ENCODE data around the gene CCIN. TPM values are rescaled to one million over a fixed set of nuclear protein-coding genes. Genes with fewer than 3 reads are reported as not detected.

CCIN gene
- total and polyA plus RNA-seq, 9 of the 15 experiments (the other 6 are each of a cell fraction or from before 2014, with no cell fraction given): not detected

GRCh38 chr9:36207546-36208012, 38.4 kb downstream of the CCIN start (continued):
- TF ChIP-seq TCF15 (CRISPR knock-in tag; IDR thresholded peaks at IDR 0.05) (no peak), NR4A1 (CRISPR knock-in tag; IDR thresholded peaks at IDR 0.05) (no peak), NR4A1 (tag; IDR thresholded peaks at IDR 0.05) (no peak), TGIF2 (CRISPR knock-in tag; IDR thresholded peaks at IDR 0.05) (no peak), ZNF431 (CRISPR knock-in tag; IDR thresholded peaks at IDR 0.05) (no peak), MAFK (IDR thresholded peaks at IDR 0.05; ENCODE audit: low read length) (peak; percentile 66; the same call in 1 of the 2 replicates), MTA2 (IDR thresholded peaks at IDR 0.05; ENCODE audit: low read depth) (no peak), TCFL5 (CRISPR knock-in tag; conservative IDR thresholded peaks at IDR 0.05) (no peak), IRF2 (CRISPR knock-in tag; IDR thresholded peaks at IDR 0.05) (no peak), ZNF766 (CRISPR knock-in tag; conservative IDR thresholded peaks at IDR 0.05) (0 out of 2 replicates have a peak, but pooled peaks have one; percentile 18), TCF7 (IDR thresholded peaks at IDR 0.05; ENCODE audit: borderline replicate concordance) (no peak), DIDO1 (tag; IDR thresholded peaks at IDR 0.05; ENCODE audit: low read depth) (no peak), ZNF778 (CRISPR knock-in tag; IDR thresholded peaks at IDR 0.05) (no peak), ZFPM2 (CRISPR knock-in tag; IDR thresholded peaks at IDR 0.05) (no peak), BACH1 (tag; IDR thresholded peaks at IDR 0.05) (peak; percentile 78), EGR1 (conservative IDR thresholded peaks at IDR 0.05) (peak; percentile 75)
- TF ChIP-seq, protein P1, sequence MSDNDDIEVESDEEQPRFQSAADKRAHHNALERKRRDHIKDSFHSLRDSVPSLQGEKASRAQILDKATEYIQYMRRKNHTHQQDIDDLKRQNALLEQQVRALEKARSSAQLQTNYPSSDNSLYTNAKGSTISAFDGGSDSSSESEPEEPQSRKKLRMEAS (CRISPR knock-in tag; IDR thresholded peaks at IDR 0.05): no peak
- TF ChIP-seq, protein P2, sequence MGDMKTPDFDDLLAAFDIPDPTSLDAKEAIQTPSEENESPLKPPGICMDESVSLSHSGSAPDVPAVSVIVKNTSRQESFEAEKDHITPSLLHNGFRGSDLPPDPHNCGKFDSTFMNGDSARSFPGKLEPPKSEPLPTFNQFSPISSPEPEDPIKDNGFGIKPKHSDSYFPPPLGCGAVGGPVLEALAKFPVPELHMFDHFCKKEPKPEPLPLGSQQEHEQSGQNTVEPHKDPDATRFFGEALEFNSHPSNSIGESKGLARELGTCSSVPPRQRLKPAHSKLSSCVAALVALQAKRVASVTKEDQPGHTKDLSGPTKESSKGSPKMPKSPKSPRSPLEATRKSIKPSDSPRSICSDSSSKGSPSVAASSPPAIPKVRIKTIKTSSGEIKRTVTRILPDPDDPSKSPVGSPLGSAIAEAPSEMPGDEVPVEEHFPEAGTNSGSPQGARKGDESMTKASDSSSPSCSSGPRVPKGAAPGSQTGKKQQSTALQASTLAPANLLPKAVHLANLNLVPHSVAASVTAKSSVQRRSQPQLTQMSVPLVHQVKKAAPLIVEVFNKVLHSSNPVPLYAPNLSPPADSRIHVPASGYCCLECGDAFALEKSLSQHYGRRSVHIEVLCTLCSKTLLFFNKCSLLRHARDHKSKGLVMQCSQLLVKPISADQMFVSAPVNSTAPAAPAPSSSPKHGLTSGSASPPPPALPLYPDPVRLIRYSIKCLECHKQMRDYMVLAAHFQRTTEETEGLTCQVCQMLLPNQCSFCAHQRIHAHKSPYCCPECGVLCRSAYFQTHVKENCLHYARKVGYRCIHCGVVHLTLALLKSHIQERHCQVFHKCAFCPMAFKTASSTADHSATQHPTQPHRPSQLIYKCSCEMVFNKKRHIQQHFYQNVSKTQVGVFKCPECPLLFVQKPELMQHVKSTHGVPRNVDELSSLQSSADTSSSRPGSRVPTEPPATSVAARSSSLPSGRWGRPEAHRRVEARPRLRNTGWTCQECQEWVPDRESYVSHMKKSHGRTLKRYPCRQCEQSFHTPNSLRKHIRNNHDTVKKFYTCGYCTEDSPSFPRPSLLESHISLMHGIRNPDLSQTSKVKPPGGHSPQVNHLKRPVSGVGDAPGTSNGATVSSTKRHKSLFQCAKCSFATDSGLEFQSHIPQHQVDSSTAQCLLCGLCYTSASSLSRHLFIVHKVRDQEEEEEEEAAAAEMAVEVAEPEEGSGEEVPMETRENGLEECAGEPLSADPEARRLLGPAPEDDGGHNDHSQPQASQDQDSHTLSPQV (IDR thresholded peaks at IDR 0.05): 0 out of 2 replicates have a peak, but pooled peaks have one; percentile 61
- TF ChIP-seq, protein P3, sequence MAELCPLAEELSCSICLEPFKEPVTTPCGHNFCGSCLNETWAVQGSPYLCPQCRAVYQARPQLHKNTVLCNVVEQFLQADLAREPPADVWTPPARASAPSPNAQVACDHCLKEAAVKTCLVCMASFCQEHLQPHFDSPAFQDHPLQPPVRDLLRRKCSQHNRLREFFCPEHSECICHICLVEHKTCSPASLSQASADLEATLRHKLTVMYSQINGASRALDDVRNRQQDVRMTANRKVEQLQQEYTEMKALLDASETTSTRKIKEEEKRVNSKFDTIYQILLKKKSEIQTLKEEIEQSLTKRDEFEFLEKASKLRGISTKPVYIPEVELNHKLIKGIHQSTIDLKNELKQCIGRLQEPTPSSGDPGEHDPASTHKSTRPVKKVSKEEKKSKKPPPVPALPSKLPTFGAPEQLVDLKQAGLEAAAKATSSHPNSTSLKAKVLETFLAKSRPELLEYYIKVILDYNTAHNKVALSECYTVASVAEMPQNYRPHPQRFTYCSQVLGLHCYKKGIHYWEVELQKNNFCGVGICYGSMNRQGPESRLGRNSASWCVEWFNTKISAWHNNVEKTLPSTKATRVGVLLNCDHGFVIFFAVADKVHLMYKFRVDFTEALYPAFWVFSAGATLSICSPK (IDR thresholded peaks at IDR 0.05; ENCODE audit: borderline replicate concordance): no peak
- TF ChIP-seq, protein P4, sequence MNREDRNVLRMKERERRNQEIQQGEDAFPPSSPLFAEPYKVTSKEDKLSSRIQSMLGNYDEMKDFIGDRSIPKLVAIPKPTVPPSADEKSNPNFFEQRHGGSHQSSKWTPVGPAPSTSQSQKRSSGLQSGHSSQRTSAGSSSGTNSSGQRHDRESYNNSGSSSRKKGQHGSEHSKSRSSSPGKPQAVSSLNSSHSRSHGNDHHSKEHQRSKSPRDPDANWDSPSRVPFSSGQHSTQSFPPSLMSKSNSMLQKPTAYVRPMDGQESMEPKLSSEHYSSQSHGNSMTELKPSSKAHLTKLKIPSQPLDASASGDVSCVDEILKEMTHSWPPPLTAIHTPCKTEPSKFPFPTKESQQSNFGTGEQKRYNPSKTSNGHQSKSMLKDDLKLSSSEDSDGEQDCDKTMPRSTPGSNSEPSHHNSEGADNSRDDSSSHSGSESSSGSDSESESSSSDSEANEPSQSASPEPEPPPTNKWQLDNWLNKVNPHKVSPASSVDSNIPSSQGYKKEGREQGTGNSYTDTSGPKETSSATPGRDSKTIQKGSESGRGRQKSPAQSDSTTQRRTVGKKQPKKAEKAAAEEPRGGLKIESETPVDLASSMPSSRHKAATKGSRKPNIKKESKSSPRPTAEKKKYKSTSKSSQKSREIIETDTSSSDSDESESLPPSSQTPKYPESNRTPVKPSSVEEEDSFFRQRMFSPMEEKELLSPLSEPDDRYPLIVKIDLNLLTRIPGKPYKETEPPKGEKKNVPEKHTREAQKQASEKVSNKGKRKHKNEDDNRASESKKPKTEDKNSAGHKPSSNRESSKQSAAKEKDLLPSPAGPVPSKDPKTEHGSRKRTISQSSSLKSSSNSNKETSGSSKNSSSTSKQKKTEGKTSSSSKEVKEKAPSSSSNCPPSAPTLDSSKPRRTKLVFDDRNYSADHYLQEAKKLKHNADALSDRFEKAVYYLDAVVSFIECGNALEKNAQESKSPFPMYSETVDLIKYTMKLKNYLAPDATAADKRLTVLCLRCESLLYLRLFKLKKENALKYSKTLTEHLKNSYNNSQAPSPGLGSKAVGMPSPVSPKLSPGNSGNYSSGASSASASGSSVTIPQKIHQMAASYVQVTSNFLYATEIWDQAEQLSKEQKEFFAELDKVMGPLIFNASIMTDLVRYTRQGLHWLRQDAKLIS (CRISPR knock-in tag; IDR thresholded peaks at IDR 0.05): no peak

Data from K562 (cell line).